ENCODE measurements around the gene TMEM43.

The TMEM43 gene

DNA sequence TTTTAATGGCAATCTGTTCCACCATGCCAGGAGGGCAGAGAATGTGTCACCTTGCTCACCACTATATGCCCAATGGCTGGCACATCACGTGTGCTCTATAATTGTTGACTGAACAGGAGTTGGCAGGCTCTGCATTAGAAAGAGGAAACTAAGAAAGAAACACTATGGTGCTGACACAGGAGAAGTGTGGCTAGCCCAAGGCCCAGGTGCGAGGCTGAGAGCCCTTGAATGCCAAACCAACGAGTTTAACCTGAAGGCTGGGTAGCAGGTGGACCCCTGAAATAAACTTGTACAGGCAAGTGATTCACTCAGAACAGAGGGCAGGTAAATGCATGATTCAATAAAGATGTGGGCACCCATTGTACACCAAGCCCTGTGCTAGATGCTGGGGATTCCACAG, 2.6 kb upstream of the TMEM43 start:
- Histone ChIP-seq H3K9me3 (no peaks in the 10 kb centered on the region), H3K4me1 (peaks cover 32% of the 10 kb centered on the region), H3K4me3 (no peak overlapping the region), H4K20me1 (peaks cover 36% of the 10 kb centered on the region), H3K9ac (no peak overlapping the region), H3K27ac (no peak overlapping the region), H3K4me2 (no peak overlapping the region; the same call in 1 of the 2 replicates), H3K36me3 (peaks cover 56% of the 10 kb centered on the region), H3K27me3 (no peaks in the 10 kb centered on the region)
- no peak for TF ChIP-seq Cebpa-rat (IDR thresholded peaks at IDR 0.05)

DNA sequence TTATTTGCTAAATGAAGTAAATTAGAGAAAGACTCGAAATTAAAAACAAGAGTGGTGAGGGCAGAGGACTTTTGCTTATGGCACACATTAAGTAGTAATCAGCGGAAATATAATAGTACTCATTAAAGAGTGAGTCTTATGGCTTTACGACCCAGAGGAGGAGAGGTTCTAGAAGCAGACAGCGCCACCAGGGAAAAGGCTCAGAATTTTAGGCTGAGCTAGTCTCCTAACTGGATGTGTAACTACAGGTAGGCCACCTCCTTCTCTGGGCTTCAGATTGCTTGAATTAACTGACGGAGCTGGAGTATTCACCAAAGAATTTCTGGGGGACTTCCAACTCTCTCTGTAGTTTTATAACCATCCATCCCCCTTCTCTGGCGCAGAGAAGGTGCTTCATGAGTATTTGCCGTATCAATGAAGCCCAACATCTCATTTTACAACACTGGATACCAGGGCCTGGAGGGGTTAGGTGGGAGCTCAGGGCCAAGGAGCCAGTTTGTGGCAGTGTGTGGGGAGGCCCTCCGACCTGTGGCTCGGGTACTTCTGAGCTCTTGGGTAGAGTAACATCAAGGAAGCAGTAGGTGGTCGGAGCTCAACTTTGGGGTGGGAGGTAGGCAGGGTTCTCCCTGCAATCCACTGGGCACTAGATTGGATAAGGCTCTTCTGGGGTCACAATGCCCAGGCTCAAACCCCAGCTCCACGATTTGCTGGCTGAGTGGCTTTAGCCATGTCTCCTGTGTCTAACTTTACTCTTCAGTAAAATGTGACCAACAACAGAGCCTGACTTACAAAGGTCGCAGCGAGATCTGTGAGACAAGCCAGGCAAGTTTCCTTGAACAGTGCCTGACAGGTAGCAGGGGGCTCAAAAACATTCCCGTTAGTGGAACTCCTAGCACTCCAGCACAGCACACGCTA, 1.3 kb upstream of the TMEM43 start:
- Histone ChIP-seq H3K4me1 (peaks cover 33% of the 10 kb centered on the region), H3K36me3 (peaks cover 57% of the 10 kb centered on the region), H3K27me3 (no peaks in the 10 kb centered on the region), H4K20me1 (peaks cover 37% of the 10 kb centered on the region), H3K27ac (peak overlapping the region; percentile 93), H3K9ac (peak overlapping the region; percentile 90), H3K9me3 (no peaks in the 10 kb centered on the region), H3K4me3 (peak overlapping the region; percentile 90), H3K4me2 (peak overlapping the region; percentile 96)
- TF ChIP-seq Cebpa-rat (IDR thresholded peaks at IDR 0.05), result no peak

DNA sequence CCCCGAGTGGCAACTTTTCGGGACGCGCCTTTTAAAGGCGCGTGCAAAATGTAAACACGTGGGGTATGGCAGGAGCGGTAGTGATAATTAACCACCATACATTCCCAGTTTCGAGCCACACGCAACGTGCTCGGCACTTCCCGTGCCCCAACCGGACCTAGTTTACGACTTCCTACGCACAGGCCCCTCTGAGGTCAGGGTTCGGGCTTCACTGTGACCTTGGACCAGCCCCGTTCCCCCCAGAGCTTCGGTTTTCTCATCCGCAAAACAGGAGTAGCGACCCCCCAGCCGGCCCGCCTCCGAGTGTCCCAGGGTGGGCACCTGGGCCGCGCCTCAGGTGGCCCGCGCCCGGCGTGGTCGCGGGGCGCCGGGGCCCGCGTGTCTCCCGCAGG, 633 bp upstream of the TMEM43 start:
- Histone ChIP-seq H3K27ac (peak overlapping the region; percentile 93), H3K36me3 (peaks cover 57% of the 10 kb centered on the region), H3K27me3 (no peaks in the 10 kb centered on the region), H3K4me1 (peaks cover 33% of the 10 kb centered on the region), H3K4me2 (peak overlapping the region; percentile 96), H3K9ac (peak overlapping the region; percentile 90), H3K4me3 (peak overlapping the region; percentile 90), H4K20me1 (peaks cover 40% of the 10 kb centered on the region), H3K9me3 (no peaks in the 10 kb centered on the region)
- TF ChIP-seq Cebpa-rat (IDR thresholded peaks at IDR 0.05), result no peak

DNA sequence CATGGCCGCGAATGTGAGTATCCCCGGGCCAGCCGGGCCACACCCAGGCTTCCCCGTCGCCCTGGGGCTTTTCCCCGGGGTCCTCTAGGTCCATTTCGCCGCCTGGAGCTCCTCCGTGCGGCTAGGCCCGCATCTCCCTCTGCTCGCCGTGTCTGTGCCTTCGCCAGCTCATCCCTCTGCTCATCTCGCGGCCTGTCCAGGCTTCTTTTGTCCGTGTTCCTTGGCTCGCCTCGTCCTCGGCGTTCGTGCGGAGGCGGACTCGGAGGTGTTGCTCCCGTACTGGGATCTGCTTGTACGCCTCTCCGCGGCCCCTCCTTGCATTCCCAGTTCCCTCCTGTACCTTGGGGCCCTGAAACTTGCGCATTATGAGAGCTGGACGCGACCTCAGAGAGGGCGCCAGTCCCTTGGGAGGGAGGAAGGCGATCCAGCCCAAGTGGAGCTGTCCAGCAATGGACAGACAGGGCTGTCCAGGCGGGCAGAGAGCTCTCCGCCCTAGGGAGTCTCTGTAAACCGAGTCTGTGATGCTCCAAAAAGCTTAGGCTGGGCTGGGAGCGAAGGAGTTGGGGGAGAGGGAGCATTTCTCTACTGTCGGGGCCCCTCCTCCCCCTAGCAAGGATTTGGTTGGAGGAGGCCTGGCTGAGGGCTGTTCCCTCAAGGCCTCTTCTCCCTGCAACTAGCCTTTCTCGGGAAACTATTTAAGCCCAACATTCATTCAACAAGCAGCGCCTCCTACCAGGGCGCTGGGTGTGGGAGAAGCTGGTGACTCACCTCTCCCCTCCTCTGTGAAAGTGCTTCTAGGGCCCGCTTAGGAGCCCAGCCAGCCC, 553 bp downstream of the TMEM43 start:
- Histone ChIP-seq H3K9me3 (no peaks in the 10 kb centered on the region), H4K20me1 (peaks cover 48% of the 10 kb centered on the region), H3K4me2 (peak overlapping the region; percentile 90), H3K36me3 (peaks cover 58% of the 10 kb centered on the region), H3K4me3 (peak overlapping the region; percentile 90), H3K27ac (peak overlapping the region; percentile 93), H3K4me1 (peaks cover 33% of the 10 kb centered on the region), H3K27me3 (no peaks in the 10 kb centered on the region), H3K9ac (peak overlapping the region; percentile 90)
- TF ChIP-seq Cebpa-rat (IDR thresholded peaks at IDR 0.05), result no peak

DNA sequence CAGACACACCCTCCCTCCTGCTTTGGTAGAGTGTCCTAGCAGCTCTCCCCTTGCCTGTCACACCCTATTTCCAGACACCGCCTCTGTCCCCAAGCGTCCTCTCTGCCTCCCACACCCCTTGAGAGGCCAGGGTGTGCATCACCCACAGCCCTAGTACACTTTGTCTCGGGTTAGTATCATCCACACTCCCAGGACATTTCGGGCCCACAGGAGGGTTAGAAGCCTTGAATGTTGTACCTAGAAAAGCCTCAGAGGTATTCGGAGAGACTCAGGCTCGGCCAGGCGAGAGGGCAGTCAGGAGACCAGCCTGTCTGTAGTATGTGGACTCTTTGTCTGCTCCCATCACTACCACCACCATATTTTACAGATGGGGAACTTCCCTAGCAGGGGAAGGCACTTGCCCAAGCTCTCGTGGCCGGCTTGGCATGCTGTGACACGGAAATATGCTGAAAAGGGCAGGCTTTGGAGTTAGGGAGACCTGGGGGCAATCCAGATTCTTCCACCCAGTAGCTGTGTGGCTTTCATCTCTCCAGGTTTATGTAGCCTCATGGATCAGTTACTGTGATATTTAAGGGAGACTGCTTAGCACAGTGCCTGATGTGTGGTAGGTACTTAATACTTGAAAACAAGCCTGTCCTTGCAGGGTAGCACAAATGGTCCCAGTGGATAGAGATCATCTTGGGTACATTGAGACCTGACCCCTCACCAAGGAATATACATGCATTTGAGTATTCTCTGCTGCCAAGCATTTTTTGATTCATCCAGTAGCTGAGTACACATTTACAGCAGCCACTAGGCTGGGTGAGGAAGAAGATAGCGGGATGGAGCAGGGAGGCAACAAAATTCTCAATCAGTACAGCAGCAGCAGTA, 1.4 kb downstream of the TMEM43 start:
- TF ChIP-seq Cebpa-rat (IDR thresholded peaks at IDR 0.05), result no peak
- H3K4me1 ChIP-seq, result peaks cover 33% of the 10 kb centered on the region
- no peaks in the 10 kb centered on the region for H3K9me3 ChIP-seq
- peak overlapping the region; percentile 90 for H3K4me3 ChIP-seq
- no peaks in the 10 kb centered on the region for H3K27me3 ChIP-seq
- peak overlapping the region; percentile 93 for H3K27ac ChIP-seq
- H3K36me3 ChIP-seq, result peaks cover 58% of the 10 kb centered on the region
- H4K20me1 ChIP-seq, result peaks cover 57% of the 10 kb centered on the region
- H3K9ac ChIP-seq, result peak overlapping the region; percentile 90
- H3K4me2 ChIP-seq, result peak overlapping the region; percentile 90

DNA sequence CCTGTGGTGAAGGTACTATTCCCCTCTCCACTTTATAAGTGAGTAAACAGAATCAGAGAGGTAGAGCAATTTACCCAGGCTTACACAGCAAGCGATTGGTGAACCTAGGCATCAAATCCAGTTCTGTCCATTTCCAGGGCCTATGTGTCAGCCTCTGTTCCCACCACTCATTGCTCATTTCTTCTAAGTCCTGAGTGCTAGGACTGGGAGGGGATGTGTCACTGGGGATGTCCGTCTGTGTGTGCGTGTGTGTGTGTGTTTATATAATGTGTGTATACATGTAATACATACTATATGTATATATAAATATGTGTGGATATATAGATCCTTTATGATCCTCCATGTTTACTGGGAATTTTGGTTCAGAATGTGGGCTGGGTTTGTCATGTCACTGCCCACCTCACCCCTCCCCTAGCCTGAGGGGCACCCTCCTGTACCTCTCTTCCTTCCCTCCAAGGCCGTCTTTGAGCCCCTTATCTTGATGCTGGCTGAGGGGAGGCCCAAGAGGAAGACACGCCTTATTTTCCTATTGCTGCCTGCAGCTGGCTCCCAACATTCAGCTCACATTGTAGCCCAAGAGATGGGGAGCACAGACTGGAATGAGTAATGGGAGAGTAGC, 2.1 kb downstream of the TMEM43 start:
- peaks cover 59% of the 10 kb centered on the region for H4K20me1 ChIP-seq
- H3K9ac ChIP-seq, result peak overlapping the region; percentile 90; the same call in 1 of the 2 replicates
- H3K27ac ChIP-seq, result no peak overlapping the region
- H3K4me1 ChIP-seq, result peaks cover 33% of the 10 kb centered on the region
- no peaks in the 10 kb centered on the region for H3K9me3 ChIP-seq
- peak overlapping the region; percentile 90 for H3K4me2 ChIP-seq
- TF ChIP-seq Cebpa-rat (IDR thresholded peaks at IDR 0.05), result no peak
- no peak overlapping the region for H3K4me3 ChIP-seq
- H3K36me3 ChIP-seq, result peaks cover 58% of the 10 kb centered on the region
- no peaks in the 10 kb centered on the region for H3K27me3 ChIP-seq

DNA sequence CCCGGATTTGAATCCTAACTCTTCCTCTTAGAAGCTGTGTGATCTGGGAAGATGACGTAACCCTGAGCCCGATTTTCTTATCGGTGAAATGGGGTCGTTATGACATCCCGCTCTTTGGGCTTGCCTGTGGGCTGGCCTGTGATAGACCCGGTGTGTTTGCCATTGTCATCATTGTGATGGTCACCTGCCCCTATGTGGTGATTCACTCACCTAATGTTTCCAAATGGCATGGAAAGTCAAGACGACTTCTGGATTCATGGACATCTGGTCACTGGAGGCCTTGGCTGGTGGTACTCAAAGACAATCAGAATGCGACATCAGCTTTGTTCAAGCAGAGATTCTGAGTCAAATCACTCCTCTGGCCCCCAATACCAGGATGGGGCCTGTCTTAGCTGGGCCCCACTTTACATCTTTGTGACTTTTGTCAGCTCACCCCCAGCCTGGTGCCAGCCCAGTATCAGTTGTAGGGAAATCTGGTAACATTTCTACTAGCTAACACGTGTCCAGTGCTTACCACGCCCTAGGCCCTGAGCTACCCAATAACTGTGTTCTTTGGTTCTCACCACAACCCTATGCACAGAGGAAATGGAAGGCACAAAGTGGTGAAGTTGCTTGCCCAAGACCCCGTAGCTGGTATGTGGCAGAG, 2.8 kb downstream of the TMEM43 start:
- Histone ChIP-seq H3K9me3 (no peaks in the 10 kb centered on the region), H4K20me1 (peaks cover 59% of the 10 kb centered on the region), H3K27me3 (no peaks in the 10 kb centered on the region), H3K36me3 (peaks cover 61% of the 10 kb centered on the region), H3K9ac (no peak overlapping the region; the same call in 1 of the 2 replicates), H3K27ac (no peak overlapping the region), H3K4me3 (no peak overlapping the region), H3K4me1 (peaks cover 30% of the 10 kb centered on the region), H3K4me2 (no peak overlapping the region)
- no peak for TF ChIP-seq Cebpa-rat (IDR thresholded peaks at IDR 0.05)

DNA sequence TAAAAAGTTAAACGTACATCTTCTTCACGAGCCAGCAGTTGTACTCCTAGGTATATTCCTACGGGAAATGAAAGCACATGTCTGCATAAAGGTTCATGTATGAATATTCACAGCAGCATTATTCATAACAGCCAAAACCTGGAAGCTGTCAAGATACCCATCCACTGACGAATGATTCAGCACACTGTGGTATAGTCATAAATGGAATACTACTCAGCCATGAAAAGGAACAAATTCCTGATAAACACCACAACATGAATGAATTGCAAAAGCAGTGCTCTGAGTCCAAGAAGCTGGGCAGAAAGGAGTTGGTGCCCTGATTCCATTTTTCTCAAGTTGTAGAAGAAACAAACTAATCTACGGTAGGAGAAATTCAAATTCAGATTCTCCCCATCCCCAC, 3.9 kb downstream of the TMEM43 start:
- Histone ChIP-seq H4K20me1 (peaks cover 59% of the 10 kb centered on the region), H3K9ac (no peak overlapping the region), H3K4me3 (no peak overlapping the region), H3K27ac (no peak overlapping the region), H3K4me2 (no peak overlapping the region), H3K4me1 (peaks cover 19% of the 10 kb centered on the region), H3K9me3 (no peaks in the 10 kb centered on the region), H3K36me3 (peaks cover 72% of the 10 kb centered on the region), H3K27me3 (no peaks in the 10 kb centered on the region)
- no peak for TF ChIP-seq Cebpa-rat (IDR thresholded peaks at IDR 0.05)
